Head of caudate nucleus (tissue), 42 donors: ENCODE results near the gene ADD2.

Experiments
- DNase-seq, 42 donors: peaks; one replicate each; pipeline versions ENCODE4 v3.0.0 to v3.0.0-alpha.2; 2020 to 2021; ENCODE audit warnings: mixed read lengths in 7 of 42
- intact Hi-C: fragments of 100-400 bp; cut with DNase I; formaldehyde crosslinking; loops from one replicate; pipeline ENCODE4 v1.15.0; 2022

ADD2 gene

GRCh38 chr2:70730730-70731129 lies 37.3 kb downstream of the ADD2 start:
- intact Hi-C loops: no loop called here
- no peak for DNase-seq

- intact Hi-C loops: no loop called here
- DNase-seq: no peak
Measured at GRCh38 chr2:70729647-70730046, 38.4 kb downstream of the ADD2 start.

GRCh38 chr2:70728128-70728527 lies 39.9 kb downstream of the ADD2 start:
- intact Hi-C loops: no loop called here
- no peak for DNase-seq

- intact Hi-C loops: no loop called here
Measured at GRCh38 chr2:70726947-70727725, 40.9 kb downstream of the ADD2 start.

GRCh38 chr2:70725505-70725904 lies 42.5 kb downstream of the ADD2 start:
- peak in 1 of 42 donors; percentile 8 for DNase-seq
- intact Hi-C loops: no loop called here

More at GRCh38 chr2:70726947-70727725, 40.9 kb downstream of the ADD2 start:
- DNase-seq: no peak

GRCh38 chr2:70724366-70724765 lies 43.6 kb downstream of the ADD2 start:
- DNase-seq: peak in 2 of 42 donors; percentile 3 to 29
- intact Hi-C loops: no loop called here

- DNase-seq: peak in 1 of 42 donors; percentile 21
- intact Hi-C loops: no loop called here
Measured at GRCh38 chr2:70723286-70723885, 44.6 kb downstream of the ADD2 start.

GRCh38 chr2:70720124-70720523 lies 47.9 kb downstream of the ADD2 start:
- intact Hi-C loops: no loop called here
- peak in 3 of 42 donors; percentile 5 to 17 (median 9) for DNase-seq

GRCh38 chr2:70719231-70719630 lies 48.8 kb downstream of the ADD2 start:
- intact Hi-C loops: no loop called here
- peak in 2 of 42 donors; percentile 3 to 4 for DNase-seq

GRCh38 chr2:70718736-70719135 lies 49.3 kb downstream of the ADD2 start:
- DNase-seq: peak in 1 of 42 donors; percentile 0
- intact Hi-C loops: no loop called here

- intact Hi-C loops: no loop called here
- DNase-seq: peak in 4 of 42 donors; percentile 1 to 10 (median 6)
Measured at GRCh38 chr2:70718241-70718640, 49.8 kb downstream of the ADD2 start.

- peak in 6 of 42 donors; percentile 11 to 41 (median 28) for DNase-seq
- intact Hi-C loops: no loop called here
Measured at GRCh38 chr2:70717431-70718038, 50.5 kb downstream of the ADD2 start.

- intact Hi-C loops: no loop called here
Measured at GRCh38 chr2:70716951-70717350, 51.0 kb downstream of the ADD2 start.

GRCh38 chr2:70716131-70716743 lies 51.8 kb downstream of the ADD2 start:
- peak in 7 of 42 donors; percentile 13 to 40 (median 32) for DNase-seq
- intact Hi-C loops: no loop called here

More at GRCh38 chr2:70716951-70717350, 51.0 kb downstream of the ADD2 start:
- DNase-seq: peak in 5 of 42 donors; percentile 10 to 26 (median 15)

- intact Hi-C loops: no loop called here
- DNase-seq: peak in 21 of 42 donors; percentile 18 to 79 (median 40)
Measured at GRCh38 chr2:70715071-70715985, 52.7 kb downstream of the ADD2 start.

- peak in 6 of 42 donors; percentile 11 to 35 (median 25) for DNase-seq
- intact Hi-C loops: no loop called here
Measured at GRCh38 chr2:70714141-70714905, 53.7 kb downstream of the ADD2 start.

- intact Hi-C loops: no loop called here
- DNase-seq: peak in 3 of 42 donors; percentile 2 to 31 (median 18)
Measured at GRCh38 chr2:70712916-70713315, 55.1 kb downstream of the ADD2 start.

GRCh38 chr2:70711191-70711590 lies 56.8 kb downstream of the ADD2 start:
- intact Hi-C loops: no loop called here
- peak in 1 of 42 donors; percentile 3 for DNase-seq
